Aorta (tissue), 5 donors: Measurements from ENCODE around the gene KIF5B. TPM values are rescaled to one million over a fixed set of nuclear protein-coding genes. Genes with fewer than 3 reads are reported as not detected.
A peak's percentile ranks its signal among the peaks of the same experiment; 100 is the strongest.
"Not testable (repeated sequence)": the region's sequence is repeated elsewhere in the genome, so short reads cannot be mapped to it uniquely, and the experiment has no call there.

Experiments used
- ATAC-seq: fragments of 200-7000 bp; cut with Tn5 transposase; one replicate; pipeline ENCODE4 v1.9.1; 2022; ENCODE audit warnings: moderate library complexity; ENCODE audit not compliant: low FRiP score
- DNase-seq, 2 donors: peaks; one replicate each; pipeline ENCODE4 v3.0.0-alpha.2; 2020
- H3K27ac ChIP-seq, 2 donors: one replicate each; pipeline ENCODE4 v1.5.1; 2013; ENCODE audit warnings: low read length in 2 of 2, mild to moderate bottlenecking in 2 of 2, moderate library complexity in 2 of 2, control low read depth in 1 of 2, inconsistent platforms in 1 of 2, low read depth in 1 of 2
- H3K27me3 ChIP-seq, 2 donors: one replicate each; pipeline ENCODE4 v1.6.1; 2013; ENCODE audit warnings: control low read depth in 1 of 2, low read length in 1 of 2, mild to moderate bottlenecking in 1 of 2, moderate library complexity in 1 of 2; ENCODE audit not compliant: insufficient read depth in 2 of 2, control insufficient read depth in 1 of 2
- H3K36me3 ChIP-seq, 2 donors: one replicate each; pipeline ENCODE4 v1.6.1; 2013; ENCODE audit warnings: control low read depth in 1 of 2, low read length in 1 of 2, mild to moderate bottlenecking in 1 of 2; ENCODE audit not compliant: insufficient read depth in 2 of 2, control insufficient read depth in 1 of 2
- H3K4me1 ChIP-seq, 2 donors: one replicate each; pipeline ENCODE4 v1.6.1; 2013; ENCODE audit warnings: low read length in 2 of 2, control low read depth in 1 of 2, mild to moderate bottlenecking in 1 of 2, moderate library complexity in 1 of 2; ENCODE audit not compliant: insufficient read depth in 2 of 2, control insufficient read depth in 1 of 2
- H3K4me3 ChIP-seq, 2 donors: one replicate each; pipeline ENCODE4 v1.5.1; 2013; ENCODE audit warnings: low read length in 2 of 2, control low read depth in 1 of 2, mild to moderate bottlenecking in 1 of 2
- H3K9me3 ChIP-seq: one replicate; pipeline ENCODE4 v1.6.1; 2013; ENCODE audit warnings: mild to moderate bottlenecking, low read length; ENCODE audit not compliant: control insufficient read depth
- WGBS, 2 donors: extraction: QIAGEN DNeasy Blood & Tissue Kit; methylation state at CpG; one replicate each; pipeline ENCODE4 v1.1.7; 2013; 5-methylcytosine and 5-hydroxymethylcytosine counted together
- intact Hi-C, 2 donors: fragments of 100-400 bp; cut with DNase I; formaldehyde crosslinking; loops; one replicate each; pipeline versions ENCODE4 v1.14.2 to v1.15.0; 2022
- long read RNA-seq, 2 donors: library from polyadenylated mRNA; unstranded; transcript quantifications; one replicate each; pipeline ENCODE4 v2.0.0, GENCODE V29; 2020 to 2021
- polyA plus RNA-seq, 2 donors: library from polyadenylated mRNA; stranded (reverse); fragments of 200-250 nt; gene quantifications; one replicate each; pipeline ENCODE4 v1.2.3, GENCODE V29; 2013
- total RNA-seq, 2 donors: library from RNA; stranded (reverse); fragmentation: NEBNext Ultra II Directional; extraction: Animal tissue kit (Norgen Biotek cat#: 25700); gene quantifications; one replicate each; pipeline ENCODE4 v1.2.1, GENCODE V29; 2021
- donor health status: healthy with polysubstance abuse.
- donor health status: Bipolar disorder and iron deficiency.
- donor health status: DM: no; HTN: no; CAD: no.
- donor health status: DM: no; HTN: no; CAD: no.
- donor health status: DM: yes; HTN: yes; CAD: no.

KIF5B gene
- total RNA-seq (100 to 1,000 TPM; 111 to 191 TPM), polyA plus RNA-seq (10 to 100 TPM; 48.4 to 91.7 TPM)
- long read RNA-seq, donor 1, partial matches to known transcripts: 919 of 971 reads
- long read RNA-seq, donor 1, other reads (novel, unspliced or antisense): 52 of 971 reads
- long read RNA-seq, donor 2, full-length matches to known transcripts: 10 of 171 reads
- long read RNA-seq, donor 2, partial matches to known transcripts: 143 of 171 reads
- long read RNA-seq, donor 2, other reads (novel, unspliced or antisense): 18 of 171 reads

DNA sequence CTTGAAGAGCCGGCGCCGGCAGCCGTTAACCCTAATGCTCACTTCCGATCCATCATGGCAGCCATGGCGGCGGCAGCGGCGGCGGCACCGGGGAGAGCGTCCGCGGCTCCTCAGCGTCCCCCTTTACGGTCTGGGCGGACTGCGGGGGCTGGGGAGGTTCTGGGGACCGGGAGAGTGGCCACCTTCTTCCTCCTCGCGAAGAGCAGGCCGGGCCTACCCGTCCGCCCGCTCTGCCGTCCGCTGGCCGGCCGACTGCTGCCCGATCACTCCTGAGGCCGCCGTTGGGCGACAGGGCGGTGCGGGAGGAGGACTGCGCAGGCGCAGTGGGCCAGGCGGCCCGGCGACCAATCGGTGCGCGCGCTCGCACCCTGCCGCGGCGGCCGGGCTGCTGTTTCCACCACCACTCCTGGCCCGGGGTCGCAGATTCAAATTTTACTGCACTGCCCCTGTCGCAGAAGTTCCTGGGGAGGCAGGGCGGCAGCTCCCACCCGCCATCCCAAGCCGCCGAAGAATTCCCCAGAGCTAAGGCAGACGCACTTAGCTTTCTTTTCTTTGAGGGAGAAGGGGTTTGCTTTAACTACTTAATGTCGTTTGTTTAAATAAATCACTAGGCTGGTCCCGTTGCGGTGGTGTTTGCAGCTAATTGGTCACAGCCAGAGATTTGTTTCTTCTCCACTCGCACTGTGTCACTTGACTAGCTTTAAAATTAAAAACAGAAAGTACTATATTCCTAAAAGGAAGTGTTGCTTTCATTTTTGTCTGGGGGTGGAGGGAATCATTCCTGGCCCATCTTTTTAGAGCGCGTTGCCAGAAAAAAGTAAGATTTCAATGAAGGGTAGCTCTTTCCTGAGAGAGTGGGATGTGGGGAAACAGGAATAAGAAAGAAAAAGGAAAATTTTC, at the start of gene KIF5B:
Gene KIF5B (minus strand): TSS at position 290 of the 900 bp plus-strand sequence. CDS start 452 bp downstream, outside the sequence.
- Histone ChIP-seq H3K27ac (peak within 1 kb of the TSS; percentile 83 to 88), H3K9me3 (no peaks in the 10 kb centered on the region), H3K27me3 (no peaks in the 10 kb centered on the region), H3K4me3 (peak within 1 kb of the TSS; percentile 54 to 73), H3K36me3 (no peaks in the 10 kb centered on the region), H3K4me1 (no peaks in the 10 kb centered on the region)
- ATAC-seq (peak; percentile 97), DNase-seq (peak; percentile 93 to 96)
- 1 to 2% methylated on average over 49 to 63 of the region's 63 CpGs for WGBS, 2 donors
- intact Hi-C loops: loop anchor here (5.0 to 10.0 kb wide), 5 partner anchors 48 to 291 kb away; partner anchors contain the start of gene EPC1 (in 1 of the 2)

- Histone ChIP-seq H3K4me3 (no peak overlapping the region), H3K27me3 (no peaks in the 10 kb centered on the region), H3K9me3 (no peaks in the 10 kb centered on the region), H3K27ac (no peak overlapping the region), H3K36me3 (no peaks in the 10 kb centered on the region), H3K4me1 (peaks cover 0 to 3% of the 10 kb centered on the region in 2 donors)
- ATAC-seq (no peak), DNase-seq (no peak)
- WGBS, 2 donors: 95 to 98% methylated on average over 7 of the region's 7 CpGs
- intact Hi-C loops: loop anchor here in 1 of 2 donors (10.0 kb wide), 1 partner anchor 51 kb away; the partner anchor contains the start of gene KIF5B
Observed at GRCh38 chr10:32105782-32106382, 49.7 kb upstream of the KIF5B start.

- intact Hi-C loops: loop anchor here in 1 of 2 donors (10.0 kb wide), 1 partner anchor 50 kb away; the partner anchor contains the start of gene KIF5B
- WGBS, 2 donors: 91 to 96% methylated on average over 5 of the region's 5 CpGs
- no peak for ATAC-seq
Observed at GRCh38 chr10:32104622-32105509, 48.6 kb upstream of the KIF5B start.

DNA sequence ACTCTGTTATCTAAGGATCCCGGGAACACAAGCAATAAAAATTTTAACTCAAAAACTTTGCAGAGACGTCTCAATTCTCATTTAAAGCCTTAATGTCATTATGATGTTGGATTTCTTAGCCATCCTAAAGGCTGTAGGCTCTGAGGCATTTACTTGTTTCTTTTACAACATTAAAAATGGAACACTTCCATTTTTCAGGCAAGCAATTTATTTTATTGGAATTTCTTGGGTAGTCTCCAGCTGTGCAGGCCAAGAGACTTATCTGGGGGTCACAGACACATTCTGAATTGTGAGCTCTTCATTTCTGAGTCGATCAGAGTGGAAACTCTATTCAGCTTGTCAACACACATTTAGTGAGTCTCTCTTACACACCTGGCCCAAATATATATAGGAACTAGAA, 48.0 kb upstream of the KIF5B start:
- no peak overlapping the region for H3K4me3 ChIP-seq
- 5 to 7% methylated on average over 3 of the region's 3 CpGs for WGBS, 2 donors
- no peaks in the 10 kb centered on the region for H3K36me3 ChIP-seq
- no peaks in the 10 kb centered on the region for H3K9me3 ChIP-seq
- H3K4me1 ChIP-seq: peaks cover 0 to 3% of the 10 kb centered on the region in 2 donors
- DNase-seq (no peak), ATAC-seq (no peak)
- H3K27ac ChIP-seq: no peak overlapping the region
- H3K27me3 ChIP-seq: no peaks in the 10 kb centered on the region
- intact Hi-C loops: loop anchor here in 1 of 2 donors (10.0 kb wide), 1 partner anchor 49 kb away; the partner anchor contains the start of gene KIF5B

More at GRCh38 chr10:32104622-32105509, 48.6 kb upstream of the KIF5B start:
- Histone ChIP-seq H3K36me3 (no peaks in the 10 kb centered on the region), H3K9me3 (no peaks in the 10 kb centered on the region), H3K27ac (peak overlapping the region in 1 of 2 donors; percentile 17), H3K4me1 (peaks cover 0 to 3% of the 10 kb centered on the region in 2 donors), H3K4me3 (no peak overlapping the region), H3K27me3 (no peaks in the 10 kb centered on the region)
- no peak for DNase-seq

GRCh38 chr10:32103721-32104120, 47.5 kb upstream of the KIF5B start:
- H3K27me3 ChIP-seq: no peaks in the 10 kb centered on the region
- H3K4me1 ChIP-seq: peaks cover 0 to 3% of the 10 kb centered on the region in 2 donors
- DNase-seq (no peak), ATAC-seq (no peak)
- no peak overlapping the region for H3K4me3 ChIP-seq
- H3K27ac ChIP-seq: no peak overlapping the region
- 25 to 35% methylated on average over 3 of the region's 3 CpGs for WGBS, 2 donors
- intact Hi-C loops: loop anchor here in 1 of 2 donors (10.0 kb wide), 1 partner anchor 49 kb away; the partner anchor contains the start of gene KIF5B
- H3K36me3 ChIP-seq: no peaks in the 10 kb centered on the region
- H3K9me3 ChIP-seq: no peaks in the 10 kb centered on the region

DNA sequence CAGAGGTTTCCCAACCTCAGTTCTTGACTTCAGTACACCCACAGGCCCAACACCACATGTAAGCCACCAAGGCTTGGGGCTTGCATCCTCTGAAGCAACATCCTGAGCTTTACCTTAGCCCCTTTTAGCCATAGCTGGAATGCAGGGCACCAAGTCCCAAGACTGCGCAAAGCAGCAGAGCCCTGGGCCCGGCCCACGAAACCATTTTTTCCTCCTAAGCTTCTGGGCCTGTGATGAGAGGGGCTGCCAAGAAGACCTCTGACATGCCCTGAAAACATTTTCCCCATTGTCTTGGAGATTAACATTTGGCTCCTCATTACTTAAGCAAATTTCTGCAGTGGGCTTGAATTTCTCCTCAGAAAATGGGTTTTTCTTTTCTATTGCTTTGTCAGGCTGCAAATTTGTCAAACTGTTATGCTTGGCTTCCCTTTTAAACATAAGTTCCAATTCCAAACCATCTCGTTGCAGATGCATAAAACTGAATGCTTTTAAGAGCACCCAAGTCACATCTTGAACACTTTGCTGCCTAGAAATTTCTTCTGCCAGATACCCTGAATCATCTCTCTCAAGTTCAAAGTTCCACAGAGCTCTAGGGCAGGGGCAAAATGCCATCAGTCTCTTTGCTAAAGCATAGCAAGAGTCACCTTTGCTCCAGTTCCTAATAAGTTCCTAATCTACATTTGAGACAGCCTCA, 42.5 kb upstream of the KIF5B start:
- WGBS, 2 donors: 53 to 55% methylated on average over 4 of the region's 4 CpGs
- H3K4me3 ChIP-seq: not testable (repeated sequence)

GRCh38 chr10:32095116-32095733, 39.0 kb upstream of the KIF5B start:
- H3K27me3 ChIP-seq: no peaks in the 10 kb centered on the region
- no peak overlapping the region for H3K27ac ChIP-seq
- WGBS, 2 donors: 100% methylated on average over 2 of the region's 2 CpGs
- intact Hi-C loops: no loop called here
- no peak overlapping the region for H3K4me3 ChIP-seq
- H3K36me3 ChIP-seq: no peaks in the 10 kb centered on the region
- H3K4me1 ChIP-seq: no peaks in the 10 kb centered on the region
- DNase-seq: no peak
- no peak for ATAC-seq
- no peaks in the 10 kb centered on the region for H3K9me3 ChIP-seq

More for the DNA sequence above, 42.5 kb upstream of the KIF5B start:
- DNase-seq, H3K9me3 ChIP-seq, H3K4me1 ChIP-seq, intact Hi-C loops, ATAC-seq, H3K27ac ChIP-seq, H3K36me3 ChIP-seq, H3K27me3 ChIP-seq: not testable (repeated sequence)
